Stimulated activated CD4-positive, alpha-beta T cell treated with anti-CD3 and anti-CD28 coated beads, Interleukin-1b, Interleukin-23, amount 100 ng/mL, for 48 hours (primary cell): Measurements from ENCODE around the gene IER5L.

Experiments
- DNase-seq: peaks from one replicate; pipeline ENCODE4 v3.0.0-alpha.2; 2020

Gene IER5L

DNA sequence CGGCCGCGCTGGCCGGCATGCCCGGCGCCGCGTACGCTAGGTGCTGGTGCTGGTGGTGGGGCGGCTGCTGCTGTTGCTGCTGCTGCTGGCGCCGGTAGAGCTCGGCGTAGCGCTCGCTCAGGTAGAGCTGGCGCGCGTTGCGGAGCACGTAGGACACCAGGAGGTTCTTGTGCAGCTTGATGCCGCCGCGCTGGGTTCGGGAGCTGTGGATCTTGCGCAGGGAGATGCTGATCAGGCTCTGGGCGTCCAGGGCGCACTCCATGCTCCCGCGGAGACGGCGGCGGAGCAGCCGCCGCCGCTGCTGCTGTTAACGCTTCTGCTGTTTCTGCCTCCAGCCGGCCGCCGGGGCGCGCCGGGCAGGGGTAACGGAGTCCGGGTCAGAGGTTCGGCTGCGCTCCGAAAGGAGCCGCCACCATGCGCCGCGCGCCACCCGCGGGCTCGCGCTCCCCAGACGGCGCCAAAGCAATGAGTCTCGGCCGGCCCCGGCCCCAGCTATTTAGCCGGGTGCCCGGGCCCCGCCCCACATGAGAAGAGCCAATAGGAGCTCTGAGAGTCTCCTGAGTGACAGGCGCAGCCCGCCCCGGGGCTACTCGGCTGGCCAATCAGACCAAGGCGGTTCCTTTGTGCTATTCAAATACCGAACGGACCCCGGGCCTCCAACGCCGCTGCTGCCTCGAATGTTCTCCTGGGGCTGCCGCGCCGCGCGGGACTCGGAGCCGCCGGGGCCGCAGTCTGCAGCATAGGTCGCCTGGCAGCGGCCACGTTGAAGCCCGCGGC is at the start of gene IER5L:
Gene IER5L (minus strand): TSS at position 471 of the 777 bp plus-strand sequence. CDS start 209 bp downstream, at position 262.
- DNase-seq, result peak; percentile 93

GRCh38 chr9:129227843-129228189 is 49.8 kb upstream of the IER5L start:
- DNase-seq, result no peak

DNA sequence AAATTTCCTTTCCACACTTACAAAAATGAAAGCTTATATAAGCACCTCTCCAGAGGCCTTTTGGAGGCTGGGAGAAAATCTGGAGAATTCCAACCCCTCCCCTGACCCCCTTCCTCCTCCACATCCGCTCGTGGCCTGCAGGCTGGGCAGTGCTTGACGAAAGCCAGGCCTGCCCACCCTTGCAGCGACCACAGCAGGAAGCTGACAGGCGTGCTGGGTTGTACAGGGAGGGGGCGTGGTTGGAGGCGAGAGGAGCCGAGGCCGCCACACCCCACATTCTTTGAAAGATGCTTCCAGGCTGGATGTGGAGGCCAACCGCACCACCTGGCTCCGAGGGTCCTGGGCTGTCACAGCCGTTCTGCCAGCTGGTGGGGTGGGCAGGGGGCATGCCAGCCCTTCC is 47.8 kb upstream of the IER5L start:
- no peak for DNase-seq

DNA sequence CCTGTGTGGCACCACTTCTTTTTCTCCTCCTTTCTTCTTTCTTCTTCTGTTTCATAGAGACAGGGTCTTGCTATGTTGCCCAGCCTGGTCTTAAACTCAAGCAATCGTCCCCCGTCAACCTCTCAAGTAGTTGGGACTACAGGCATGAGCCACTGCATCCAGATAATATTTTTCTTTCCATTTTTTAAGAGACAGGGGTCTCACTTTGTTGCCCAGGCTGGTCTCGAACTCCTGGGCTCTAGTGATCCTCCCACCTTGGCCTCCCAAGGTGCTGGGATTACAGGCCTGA is 47.4 kb upstream of the IER5L start:
- no peak for DNase-seq

DNA sequence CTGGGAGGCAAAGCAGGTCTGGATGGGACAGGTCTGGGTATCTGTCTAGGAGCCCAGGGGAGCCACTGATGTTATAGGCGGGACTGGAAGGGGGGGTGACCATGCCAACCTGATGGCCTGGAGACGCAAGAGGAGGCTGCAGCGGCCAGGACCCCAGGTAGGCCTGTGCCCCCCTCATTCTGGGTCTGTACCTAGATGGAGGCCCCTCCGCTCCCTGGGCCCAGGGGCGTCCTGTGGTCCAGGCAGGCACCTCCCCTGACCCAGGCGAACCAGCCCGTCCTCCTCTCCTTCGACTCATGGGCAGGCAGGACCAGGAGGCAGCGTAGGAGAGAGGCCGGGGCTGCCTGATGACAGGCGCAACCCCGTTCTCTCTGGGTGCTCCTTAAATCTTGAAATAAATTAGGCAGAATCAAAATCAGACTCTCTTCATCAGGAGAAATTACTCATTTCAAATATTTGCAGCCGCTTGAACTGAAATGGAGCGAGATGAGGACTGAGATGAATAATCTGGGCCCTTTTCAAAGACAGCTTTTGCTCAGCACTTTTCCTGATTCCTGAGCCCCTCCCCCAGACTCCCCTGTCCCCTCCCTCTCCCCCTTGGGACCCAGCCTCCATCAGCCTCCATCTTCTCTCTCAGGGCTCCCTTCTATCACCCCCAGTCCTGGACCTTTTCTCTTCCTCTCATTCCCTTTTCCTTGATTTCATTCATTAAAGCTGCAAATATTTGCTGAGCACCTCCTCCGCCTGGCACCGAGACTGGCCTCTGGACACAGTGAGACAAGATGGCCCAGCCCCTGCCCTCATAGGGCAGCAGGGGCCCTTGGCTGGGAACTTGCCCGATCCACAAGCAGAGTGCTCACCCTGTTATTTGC is 46.8 kb upstream of the IER5L start:
- DNase-seq, result no peak

DNA sequence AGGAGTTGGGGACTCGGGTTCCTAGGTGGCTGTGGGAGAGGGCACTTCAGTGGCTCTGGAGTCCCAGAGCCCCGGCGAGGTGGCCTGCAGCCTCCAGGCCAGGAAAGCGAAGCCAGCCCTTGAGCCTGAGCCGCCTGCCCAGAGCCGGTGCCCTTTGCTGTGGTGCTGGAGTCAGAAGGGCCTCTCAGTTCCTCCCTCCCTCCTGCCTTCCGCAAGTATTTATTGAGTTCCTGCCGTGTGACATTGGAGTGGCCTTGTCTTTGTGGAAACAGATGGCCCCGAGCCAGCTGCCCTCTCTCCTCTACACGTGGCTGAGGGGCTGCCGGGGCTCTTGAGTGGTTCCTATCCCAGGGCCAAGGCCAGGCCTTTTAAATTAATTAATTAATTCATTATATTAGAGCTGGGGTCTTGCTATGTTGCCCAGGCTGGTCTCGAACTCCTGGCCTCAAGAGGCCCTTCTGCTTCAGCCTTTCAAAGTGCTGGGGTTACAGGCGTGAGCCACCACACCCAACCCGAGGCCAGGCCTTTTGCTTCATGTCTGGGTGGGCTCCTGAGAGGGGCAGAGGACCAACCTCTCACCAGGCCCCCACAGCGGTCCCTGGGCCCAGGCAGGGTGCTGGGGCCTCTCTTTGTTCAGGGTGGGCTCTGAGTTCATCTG is 45.6 kb upstream of the IER5L start:
- DNase-seq, result no peak

DNA sequence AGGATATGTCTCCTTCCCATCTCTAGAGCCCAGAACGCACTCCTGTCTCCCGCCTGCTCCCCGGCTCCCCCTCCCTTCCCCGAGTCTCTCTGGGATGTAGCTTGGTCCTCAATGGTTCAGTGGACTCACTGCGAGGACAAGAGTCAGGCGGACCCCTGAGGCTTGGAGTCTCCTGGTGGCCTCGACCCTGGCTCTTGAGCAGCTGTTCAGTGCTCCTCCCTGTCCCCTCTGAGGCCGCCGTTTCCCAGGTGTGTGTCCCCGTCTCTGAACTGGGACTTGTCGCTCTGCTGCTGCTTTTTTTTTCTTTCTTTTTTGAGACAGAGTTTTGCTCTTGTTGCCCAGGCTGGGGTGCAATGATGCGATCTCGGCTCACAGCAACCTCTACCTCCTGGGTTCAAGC is 44.8 kb upstream of the IER5L start:
- DNase-seq, result no peak

DNA sequence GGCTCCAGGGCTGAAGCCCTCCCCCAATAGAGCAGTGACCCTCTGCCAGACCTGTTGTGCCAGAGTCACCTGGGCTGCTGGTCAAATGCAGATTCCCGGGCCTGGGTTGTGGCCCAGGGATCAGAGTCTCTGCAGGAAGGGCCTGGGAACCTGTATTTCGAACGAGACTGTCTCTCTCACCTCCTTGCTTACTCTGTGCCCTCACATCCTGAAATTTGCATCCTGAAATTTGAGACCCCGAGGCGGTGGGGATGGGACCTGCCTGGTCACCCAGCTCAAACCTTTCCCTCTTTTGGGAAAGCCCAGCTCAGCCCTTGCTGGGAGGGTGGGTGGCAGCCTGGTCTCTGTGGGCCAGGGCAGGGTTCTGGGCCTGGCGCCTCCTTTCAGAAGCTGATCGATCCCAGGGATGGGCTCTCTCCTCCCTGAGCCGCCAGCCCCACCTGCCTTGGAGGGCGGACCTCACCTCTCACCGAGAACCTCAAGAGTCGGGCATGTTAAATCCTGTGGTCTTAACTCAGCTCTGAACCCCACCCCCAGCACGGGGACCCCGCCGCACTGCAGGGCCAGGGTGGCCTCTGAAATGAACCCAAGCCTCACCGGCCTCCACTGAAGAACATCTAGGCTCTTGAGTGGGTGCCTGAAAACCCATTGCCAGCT is 44.0 kb upstream of the IER5L start:
- no peak for DNase-seq

DNA sequence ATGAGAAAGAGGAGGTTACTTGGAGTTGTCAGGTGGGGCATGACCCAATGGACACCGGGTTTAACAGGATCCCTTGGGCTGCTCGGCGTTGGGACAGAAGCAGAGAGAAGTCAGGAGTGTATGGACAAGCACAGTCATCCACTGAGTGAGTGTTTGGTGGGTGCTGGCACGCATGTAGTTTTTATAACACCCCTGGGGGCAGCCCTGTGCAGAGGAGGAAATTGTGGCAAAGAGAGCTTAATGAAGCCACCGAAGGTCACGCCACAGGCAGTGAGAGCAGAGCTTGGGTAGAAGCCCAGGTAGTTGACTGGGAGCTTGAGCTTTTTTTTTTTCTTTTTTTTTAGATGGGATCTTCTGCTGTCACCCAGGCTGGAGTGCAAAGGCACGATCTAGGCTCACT is 43.2 kb upstream of the IER5L start:
- no peak for DNase-seq

GRCh38 chr9:129220771-129221170 is 42.7 kb upstream of the IER5L start:
- no peak for DNase-seq

DNA sequence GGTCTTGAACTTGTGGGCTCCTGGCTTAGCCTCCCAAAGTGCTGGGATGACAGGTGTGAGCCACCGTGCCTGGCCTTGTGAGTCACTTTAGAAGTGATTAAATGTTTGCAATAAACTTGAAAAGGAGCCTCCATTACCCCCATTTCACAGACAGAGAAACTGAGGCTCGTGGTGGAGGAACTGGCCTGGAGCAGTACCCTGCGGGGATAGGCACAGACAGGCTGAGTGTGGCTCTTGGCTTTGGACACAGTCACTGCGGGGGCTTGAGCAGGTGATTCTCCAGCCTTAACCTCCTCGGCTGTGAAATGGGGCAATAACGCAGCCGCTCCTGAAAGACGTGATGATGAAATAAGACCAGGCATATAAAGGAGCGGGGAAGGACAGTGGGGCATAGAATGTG is 40.9 kb upstream of the IER5L start:
- no peak for DNase-seq

DNA sequence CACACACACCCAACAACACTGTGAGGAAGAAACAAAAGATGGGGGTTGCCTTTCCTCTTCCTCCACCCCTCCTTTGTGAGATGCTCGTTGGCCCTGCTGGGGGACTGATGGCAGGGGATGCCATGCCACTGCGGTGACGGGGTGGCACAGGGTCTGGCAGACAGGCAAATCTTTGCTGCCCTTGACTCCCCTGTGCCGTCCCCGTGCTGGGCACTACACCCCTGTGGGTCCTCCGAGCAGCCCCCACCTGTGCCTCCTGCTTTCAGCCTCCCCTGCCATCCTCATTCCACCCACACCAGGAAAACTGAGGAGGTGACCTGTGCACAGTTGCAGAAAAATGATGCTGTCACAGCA is 40.2 kb upstream of the IER5L start:
- DNase-seq, result no peak

- no peak for DNase-seq
These were observed 35.5 kb upstream of the IER5L start for GRCh38 chr9:129213551-129213950.

DNA sequence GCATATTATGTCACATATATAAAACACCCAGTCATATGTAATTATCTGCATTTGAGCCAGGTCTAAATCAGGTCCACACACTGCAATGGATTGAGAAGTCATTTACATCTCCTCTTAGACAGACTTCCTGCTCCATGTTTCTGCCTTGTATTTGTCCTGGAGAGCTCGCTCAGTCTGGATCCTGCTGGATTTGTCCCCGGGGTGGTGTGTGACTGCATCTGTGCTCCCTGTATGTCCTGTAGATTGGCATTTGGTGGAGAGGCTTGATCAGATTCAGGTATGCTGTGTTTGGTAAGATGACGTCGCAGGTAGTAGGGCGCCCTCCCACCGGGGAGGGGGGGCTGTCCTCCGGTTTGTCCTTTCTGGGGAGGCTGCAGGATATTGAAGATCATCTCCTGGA is 33.6 kb upstream of the IER5L start:
- no peak for DNase-seq

DNA sequence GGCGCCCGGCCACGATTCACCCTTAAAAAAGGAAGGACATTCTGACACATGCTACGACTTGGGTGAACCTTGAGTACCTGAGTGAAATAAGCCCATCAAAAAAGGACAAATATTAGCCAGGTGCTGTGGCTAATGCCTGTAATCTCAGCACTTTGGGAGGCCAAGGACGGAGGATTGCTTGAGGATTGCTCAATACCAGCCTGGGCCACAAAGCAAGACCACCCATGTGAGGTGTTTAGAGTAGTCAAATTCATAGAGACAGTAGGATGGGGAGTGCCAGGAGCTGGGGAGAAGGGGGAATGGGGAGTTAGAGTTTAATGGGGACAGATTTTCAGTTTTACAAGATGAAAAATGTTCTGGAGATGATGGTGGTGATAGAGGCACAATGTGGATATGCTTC is 32.1 kb upstream of the IER5L start:
- DNase-seq, result no peak

DNA sequence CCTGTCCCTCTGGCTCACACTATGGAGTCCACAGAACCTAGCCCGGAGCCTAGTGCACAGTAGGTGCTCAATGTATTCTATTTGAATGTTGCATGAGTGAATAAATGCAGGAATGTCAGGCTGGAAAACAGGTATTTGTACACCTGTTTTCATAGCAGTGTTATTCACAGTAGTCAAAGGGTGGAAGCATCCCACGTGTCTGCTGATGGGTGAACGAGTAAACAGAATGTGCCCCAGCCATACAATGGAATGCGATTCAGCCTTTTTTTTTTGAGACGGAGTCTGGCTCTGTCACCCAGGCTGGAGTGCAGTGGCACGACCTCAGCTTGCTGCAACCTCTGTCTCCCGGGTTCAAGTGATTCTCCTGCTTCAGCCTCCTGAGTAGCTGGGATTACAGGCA is 31.5 kb upstream of the IER5L start:
- no peak for DNase-seq

- DNase-seq, result no peak
These were observed 31.0 kb upstream of the IER5L start for GRCh38 chr9:129209109-129209508.

DNA sequence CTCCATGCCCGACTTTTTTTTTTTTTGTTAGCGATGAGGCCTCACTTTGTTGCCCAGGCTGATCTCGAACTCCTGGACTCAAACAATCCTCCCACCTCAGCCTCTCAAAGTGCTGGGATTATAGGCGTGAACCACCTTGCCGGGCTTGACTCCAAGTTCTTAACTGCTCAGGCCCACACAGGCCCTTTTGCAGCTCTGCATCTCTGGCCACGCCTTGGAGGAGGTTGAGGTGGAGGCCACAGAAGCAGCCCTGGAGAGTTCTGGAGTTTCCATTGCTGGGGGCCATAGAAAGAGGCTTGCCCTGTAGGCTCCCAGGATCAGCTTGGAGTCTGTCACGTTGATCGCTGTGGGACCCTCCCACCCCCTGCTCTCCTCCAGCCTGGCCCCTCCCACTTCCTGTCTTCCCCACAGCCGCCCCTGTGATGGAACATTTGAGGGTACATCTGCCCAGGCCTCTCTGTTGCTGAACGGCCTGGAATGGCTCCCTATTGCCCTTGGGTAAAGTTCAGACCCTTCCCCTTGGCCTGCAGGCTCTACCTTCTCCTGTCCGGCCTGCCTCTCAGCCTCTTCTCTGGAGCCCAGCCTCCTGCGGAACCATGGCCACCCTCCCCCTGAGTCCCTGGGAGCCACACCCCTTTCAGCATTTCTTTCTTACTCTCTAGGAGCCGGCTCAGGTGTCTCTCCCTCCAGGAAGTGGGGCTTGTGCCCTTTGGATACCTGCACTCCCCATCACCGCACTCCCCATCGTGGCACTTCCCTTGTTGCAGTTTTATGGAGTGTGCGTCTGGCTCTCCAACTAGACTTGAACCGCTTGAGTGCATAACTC is 30.4 kb upstream of the IER5L start:
- peak; percentile 60 for DNase-seq

DNA sequence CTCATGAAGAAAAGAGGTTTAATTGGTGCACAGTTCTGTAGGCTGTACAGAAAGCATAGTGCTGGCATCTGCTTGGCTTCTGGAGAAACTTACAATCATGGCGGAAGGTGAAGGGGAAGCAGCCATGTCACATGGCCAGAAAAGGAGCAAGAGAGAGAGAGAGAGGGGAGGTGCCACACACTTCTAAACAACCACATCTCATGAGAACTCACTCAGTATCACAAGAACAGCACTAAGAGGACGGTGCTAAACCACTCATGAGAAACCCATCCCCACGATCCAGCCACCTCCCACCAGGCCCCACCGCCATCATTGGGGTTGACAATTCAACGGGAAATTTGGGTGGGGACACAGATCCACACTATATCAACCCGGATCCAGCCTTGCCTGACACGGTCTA is 28.8 kb upstream of the IER5L start:
- DNase-seq, result no peak

DNA sequence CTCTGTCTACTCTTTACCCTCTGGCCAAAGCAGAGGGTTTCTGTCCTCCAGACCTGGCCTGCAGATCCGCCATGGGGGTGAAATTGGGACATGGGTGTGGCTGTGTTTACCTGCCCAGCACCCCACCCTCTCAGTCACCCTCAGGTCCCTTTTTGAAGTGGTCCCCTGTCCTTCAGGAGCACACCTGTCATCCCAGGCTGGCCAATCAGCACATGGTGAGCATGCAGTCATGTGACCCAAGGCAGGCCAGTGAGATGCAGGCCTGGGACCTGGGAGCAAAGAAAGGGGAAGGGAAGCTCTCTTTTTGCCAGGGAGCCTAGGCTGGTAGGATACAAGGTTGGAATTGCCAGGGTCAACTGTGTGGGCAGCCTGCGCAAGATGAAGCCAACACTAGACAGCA is 28.3 kb upstream of the IER5L start:
- DNase-seq, result no peak

- no peak for DNase-seq
These were observed 26.8 kb upstream of the IER5L start for GRCh38 chr9:129204840-129205239.

DNA sequence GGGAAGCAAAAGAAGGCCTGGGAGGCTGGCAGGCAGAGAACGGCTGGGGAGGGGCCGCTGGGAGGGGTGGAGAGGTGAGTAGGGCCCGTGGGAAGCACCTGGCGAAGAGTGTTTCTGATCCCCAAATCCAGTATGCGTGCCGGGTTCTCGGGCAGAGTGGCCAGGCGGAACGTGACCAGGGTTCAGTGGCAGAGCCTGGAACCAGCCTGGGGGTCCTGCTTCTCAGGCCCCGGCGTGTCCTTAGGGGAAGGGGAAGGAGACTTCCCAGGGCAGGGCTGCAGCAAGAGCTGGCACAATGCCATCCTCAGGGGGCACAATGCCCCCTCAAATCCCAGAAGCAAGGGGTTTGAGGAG is 25.5 kb upstream of the IER5L start:
- no peak for DNase-seq
